A549 (cell line): Measurements from ENCODE around the gene NPC1L1.

ENCODE experiments used
- CHD2 ChIP-seq: fragments of 150-350 bp; IDR thresholded peaks from 2 replicates; pipeline ENCODE4 v1.6.1; 2014; ENCODE audit warnings: low read length; ENCODE audit not compliant: partially characterized antibody
- JUN ChIP-seq, 2 experiments: fragments of >200 bp; sonication (Bioruptor Twin); formaldehyde crosslinking; IDR thresholded peaks; 2 replicates in 1 of 2; 3 replicates in 1 of 2; pipeline ENCODE4 v1.6.1; 2016 to 2017
- MYC ChIP-seq: IDR thresholded peaks from 2 replicates; pipeline ENCODE4 v1.6.1; 2012; ENCODE audit warnings: mild to moderate bottlenecking, inconsistent platforms, low read length, improper control_type of control experiment, borderline replicate concordance
- NFE2L2 ChIP-seq: fragments of 150-350 bp; conservative IDR thresholded peaks from 2 replicates; pipeline ENCODE4 v1.6.1; 2014; ENCODE audit warnings: low read length
- POLR2A ChIP-seq: IDR thresholded peaks from 2 replicates; pipeline ENCODE4 v1.6.1; 2012; ENCODE audit warnings: mild to moderate bottlenecking, low read length

- TF ChIP-seq POLR2A (no peak), MYC (no peak), JUN (IDR thresholded peaks at IDR 0.05) (no peak), CHD2 (no peak), NFE2L2 (no peak)
Measured at GRCh38 chr7:44587843-44588711, 46.9 kb upstream of the NPC1L1 start.
